ENCODE measurements around the gene RPL31. TPM values are rescaled to one million over a fixed set of nuclear protein-coding genes. Genes with fewer than 3 reads are reported as not detected.

Gene RPL31
- total RNA-seq: 966 TPM

- peak; percentile 96 for DNase-seq (ENCODE audit: low spot score)
Observed at GRCh38 chr2:101001691-101002561, at the start of gene RPL31. RPL31 (plus strand) TSS chr2:101002289; CDS start chr2:101002702, 413 bp downstream.

- no peak for DNase-seq (ENCODE audit: low spot score)
Observed at GRCh38 chr2:100952512-100952911, 49.6 kb upstream of the RPL31 start.

GRCh38 chr2:100953406-100954043, 48.6 kb upstream of the RPL31 start:
- no peak for DNase-seq (ENCODE audit: low spot score)

DNA sequence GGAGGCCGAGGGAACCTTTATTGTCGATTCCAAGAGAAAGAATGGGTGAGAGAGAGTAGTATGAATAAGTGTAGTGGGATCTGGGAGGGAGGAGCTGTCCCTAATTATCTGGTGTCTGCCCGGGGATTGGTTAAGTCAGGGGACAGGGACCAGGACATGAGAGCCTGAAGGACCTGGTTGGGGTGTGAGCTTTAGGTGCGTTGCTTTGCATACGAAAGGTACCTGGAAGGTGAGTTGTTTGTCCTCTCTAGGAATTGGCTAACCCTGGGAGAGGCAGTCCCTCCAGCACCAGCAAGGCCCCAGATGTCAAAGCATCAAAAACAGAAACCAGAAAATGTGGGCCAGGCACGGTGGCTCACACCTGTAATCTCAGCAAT, 48.1 kb upstream of the RPL31 start:
- DNase-seq (ENCODE audit: low spot score): no peak

- no peak for DNase-seq (ENCODE audit: low spot score)
Observed at GRCh38 chr2:100955226-100955625, 46.9 kb upstream of the RPL31 start.

DNA sequence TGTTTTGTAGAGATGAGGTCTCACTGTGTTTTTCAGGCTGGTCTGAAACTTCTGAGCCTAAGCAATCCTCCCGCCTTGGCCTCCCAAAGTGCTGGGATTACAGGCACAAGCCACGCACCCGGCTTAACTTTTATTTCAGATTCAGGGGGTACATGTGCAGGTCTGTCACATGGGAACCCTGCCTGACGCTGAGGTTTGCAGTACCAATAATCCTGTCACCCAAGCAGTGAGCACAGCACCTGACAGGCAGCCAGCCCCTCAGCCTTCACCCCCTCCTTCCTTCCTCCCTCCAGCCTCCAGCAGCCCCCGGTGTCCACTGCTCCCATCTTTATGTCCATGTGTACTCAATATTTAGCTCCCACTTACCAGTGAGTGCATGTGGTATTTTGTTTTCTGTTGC, 46.0 kb upstream of the RPL31 start:
- no peak for DNase-seq (ENCODE audit: low spot score)

DNA sequence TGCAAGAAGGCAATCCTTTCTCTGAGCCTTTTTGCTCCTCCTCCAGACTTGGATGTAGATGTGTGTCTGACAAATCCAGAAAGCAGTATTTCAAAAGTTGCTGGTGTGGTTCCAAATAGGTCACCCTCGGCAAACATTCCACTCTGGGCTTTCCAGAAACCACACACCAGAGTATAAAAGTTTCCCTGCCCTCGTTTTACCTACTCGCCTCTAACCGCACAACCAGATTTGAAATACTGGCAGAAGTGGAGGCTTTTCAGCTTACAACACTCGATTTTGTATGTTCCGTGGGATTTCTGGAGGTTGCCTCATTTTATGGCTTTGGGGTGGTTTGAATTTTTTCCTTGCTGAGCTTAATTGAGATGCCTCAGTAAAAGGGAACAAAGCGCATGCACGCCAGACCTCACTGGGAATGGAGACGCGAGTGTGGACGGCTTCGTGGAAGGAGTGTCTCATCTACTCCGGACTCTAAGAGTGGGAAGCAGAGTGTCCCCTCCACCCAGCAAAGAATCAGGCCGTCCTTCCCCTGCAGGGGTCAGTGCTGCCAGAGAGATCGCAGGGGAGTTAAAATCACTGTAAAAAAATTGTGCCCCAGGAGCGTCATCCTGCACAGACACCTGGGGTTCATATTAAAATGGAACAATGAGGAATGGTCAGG, 44.0 kb upstream of the RPL31 start:
- DNase-seq (ENCODE audit: low spot score): peak; percentile 48

GRCh38 chr2:100959225-100959880, 42.7 kb upstream of the RPL31 start:
- DNase-seq (ENCODE audit: low spot score): no peak

DNA sequence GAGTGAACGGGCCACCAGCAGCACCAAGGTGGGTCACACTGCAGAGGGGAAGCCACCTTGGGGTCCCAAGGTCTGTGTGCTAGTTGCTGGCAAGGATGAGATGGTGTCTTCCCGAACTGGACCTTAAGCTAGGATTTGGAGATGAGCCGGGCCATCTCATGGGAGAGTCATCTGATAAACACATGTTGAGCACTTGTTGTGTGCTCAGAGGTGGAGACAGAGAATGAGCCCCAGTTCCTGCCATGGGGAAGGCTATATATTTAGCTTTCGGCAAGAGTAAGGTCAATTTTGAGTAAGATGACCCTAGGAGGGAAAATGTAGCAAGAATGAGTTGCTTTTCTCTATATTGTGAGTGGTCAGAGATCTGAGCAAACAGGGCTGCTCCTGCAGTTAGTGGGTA, 41.4 kb upstream of the RPL31 start:
- no peak for DNase-seq (ENCODE audit: low spot score)

GRCh38 chr2:100962366-100963025, 39.6 kb upstream of the RPL31 start:
- DNase-seq (ENCODE audit: low spot score): no peak

GRCh38 chr2:100963026-100963375, 39.1 kb upstream of the RPL31 start:
- DNase-seq (ENCODE audit: low spot score): no peak

DNA sequence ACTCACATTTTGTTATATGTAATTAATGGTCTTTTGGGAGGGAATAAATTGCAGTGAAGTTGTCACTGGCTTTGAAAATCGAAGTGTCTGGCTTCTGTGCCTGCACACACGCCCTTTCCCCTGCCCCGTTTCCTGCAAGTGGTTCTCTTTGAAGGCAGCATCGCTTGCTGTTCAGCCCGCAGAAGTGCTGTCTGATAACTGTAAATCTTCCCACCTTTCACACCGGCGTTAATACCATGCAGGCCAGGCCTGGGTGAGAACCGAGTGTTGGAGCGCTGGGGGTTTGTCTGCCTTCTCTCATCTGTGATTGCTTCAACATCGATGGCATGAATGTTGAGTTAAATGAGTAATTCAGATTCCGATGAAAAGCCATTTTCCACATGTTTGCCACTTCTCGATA, 37.9 kb upstream of the RPL31 start:
- DNase-seq (ENCODE audit: low spot score): no peak

- no peak for DNase-seq (ENCODE audit: low spot score)
Observed at GRCh38 chr2:100964681-100965169, 37.4 kb upstream of the RPL31 start.

- no peak for DNase-seq (ENCODE audit: low spot score)
Observed at GRCh38 chr2:100965596-100965995, 36.5 kb upstream of the RPL31 start.

DNA sequence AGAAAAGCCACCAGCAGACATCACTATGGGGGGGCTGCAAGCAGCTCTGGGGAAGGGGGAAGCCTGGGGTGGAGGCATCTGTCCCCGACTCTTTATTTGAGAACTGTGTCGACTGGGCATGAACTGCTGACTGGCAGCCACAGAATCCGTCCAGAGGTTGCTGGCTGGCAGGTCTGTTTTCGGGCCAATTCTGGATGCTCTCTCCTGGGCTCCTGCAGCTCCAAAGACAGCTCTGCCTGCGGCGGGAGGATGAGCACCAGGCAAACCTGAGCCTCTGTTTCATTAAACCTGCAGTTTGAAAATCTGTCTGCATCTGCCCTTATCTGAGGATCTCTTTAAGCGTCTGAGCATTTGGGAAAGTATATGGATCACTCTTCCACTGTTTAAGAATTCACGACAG, 34.4 kb upstream of the RPL31 start:
- no peak for DNase-seq (ENCODE audit: low spot score)

DNA sequence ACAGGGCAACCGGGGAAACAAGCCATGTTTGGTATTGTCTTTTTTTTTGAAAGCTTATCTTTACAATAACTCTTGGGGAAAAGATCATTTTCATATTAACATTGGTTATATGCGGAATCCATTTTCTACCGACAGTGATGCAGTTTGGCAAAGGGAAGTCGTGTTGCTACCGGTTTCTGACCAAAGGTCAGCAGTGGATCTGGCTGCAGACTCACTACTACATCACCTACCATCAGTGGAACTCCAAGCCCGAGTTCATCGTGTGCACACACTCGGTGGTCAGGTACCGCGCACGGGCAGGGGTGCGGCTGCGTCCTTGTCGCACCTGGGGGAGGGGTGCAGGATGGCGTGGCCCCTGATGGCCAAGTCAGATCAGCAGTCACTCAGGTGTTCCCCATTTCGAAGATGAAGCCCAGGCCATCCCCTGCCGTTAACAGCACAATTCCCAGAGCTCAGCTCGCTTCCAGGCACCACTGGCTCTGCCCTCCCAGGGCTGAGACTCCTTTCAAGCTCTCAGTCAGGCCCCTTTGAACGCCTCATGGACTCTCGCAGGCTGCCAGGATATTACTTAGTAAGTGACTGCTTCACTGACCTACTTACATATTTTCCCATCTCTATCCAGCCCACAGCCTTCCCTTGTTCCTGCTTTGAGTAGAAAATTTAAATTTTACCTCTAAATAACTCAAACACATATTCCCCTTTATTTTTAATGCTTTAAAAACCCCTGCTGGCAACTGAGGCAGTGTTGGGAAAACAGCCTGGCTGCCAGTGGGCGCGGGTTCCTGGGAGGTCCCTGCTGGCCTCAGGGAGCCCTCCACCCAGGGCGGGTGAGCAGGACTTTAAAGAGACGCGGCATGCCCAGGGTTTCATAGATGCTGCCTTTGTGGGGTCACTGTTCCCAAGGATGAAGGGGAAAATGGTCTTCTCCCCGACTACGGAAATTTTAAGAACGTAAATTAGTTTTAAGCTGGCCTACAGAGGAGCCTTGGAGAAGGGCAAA, 33.6 kb upstream of the RPL31 start:
- no peak for DNase-seq (ENCODE audit: low spot score)

DNA sequence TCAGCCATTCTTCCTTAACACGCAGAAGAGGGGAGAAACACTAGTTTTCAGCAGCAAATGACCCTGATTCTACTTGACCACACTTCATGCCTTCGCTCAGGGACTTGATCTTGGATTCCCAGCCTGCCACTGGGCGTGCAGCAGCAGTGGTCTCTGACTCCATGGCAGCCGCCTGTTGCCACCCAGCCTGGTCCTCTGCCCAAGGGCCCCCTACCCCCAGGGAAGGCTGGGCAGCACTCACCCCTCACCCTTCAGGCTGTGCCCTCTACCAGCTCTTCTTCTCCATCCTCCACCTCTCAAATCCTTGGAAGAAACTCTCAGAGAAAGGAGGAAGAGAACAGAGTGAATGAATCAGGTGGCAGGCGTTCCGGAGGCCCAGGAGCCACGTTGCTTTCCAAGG, 32.1 kb upstream of the RPL31 start:
- DNase-seq (ENCODE audit: low spot score): no peak

DNA sequence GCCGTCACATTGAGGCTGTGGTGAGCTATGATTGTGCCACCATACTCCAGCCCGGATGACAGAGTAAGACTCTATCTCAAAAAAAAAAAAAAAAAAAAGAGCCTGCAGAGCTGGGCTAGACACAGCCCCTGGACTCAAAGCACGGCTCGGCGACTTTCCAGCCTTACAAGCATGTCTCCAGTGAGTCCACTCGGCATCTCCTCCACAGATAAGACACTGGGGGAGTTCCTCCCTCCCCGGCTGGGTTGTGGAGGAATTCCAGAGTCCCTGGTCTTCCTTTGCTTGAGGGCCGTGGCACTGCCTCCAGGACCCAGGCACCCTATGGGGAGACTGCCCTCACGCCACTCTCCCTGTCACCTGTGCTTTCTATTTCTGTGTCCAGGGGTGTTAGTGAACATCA, 30.9 kb upstream of the RPL31 start:
- no peak for DNase-seq (ENCODE audit: low spot score)

DNA sequence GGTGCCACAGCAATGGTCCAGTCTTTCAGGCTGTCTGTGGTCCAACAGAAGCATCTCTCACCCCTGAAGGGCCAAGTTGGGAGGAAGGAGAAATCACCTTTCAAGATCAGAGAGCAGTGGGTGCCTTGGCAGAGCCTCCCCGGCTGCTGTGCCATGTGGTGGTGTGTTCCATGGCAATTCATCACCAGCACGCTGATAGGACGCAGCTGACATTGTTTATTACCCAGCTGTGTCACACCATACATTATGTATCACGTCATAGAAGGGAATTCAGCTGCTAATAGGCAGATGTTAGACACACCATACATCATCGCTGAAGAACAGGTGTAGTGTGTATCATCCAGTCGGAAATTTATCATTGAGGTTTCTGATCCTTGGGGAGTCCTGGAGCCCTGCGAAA, 29.6 kb upstream of the RPL31 start:
- no peak for DNase-seq (ENCODE audit: low spot score)

DNA sequence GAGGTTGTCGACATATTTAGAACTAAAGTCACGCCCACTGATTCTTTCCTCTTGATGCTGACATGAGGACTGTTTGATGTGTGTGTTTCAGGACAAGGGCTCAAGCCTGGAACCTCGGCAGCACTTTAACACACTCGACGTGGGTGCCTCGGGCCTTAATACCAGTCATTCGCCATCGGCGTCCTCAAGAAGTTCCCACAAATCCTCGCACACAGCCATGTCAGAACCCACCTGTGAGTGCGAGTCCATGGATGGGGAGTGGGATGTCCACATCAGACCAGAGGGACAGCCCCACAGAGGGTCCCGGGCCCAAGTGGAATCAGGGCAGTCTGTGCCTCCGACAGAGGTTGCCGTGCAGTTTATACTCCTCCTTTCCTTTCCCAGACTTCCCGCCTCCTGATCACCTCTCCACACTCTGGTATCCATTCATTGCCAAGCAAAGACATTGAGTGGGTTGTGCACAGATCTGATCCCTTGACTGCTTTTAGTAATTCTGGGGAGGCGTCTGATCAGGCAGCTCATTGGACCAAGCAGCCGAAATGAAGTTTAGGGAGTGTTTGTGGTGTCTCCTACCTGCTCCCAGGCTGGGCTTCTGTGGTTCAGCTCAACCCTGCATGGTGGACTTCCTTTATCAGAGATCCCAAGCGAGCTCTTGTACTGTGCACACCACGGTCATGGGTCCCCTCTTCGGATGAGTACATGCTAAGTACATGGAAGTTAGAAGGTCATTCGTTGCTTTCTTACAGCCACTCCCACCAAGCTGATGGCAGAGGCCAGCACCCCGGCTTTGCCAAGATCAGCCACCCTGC, 27.2 kb upstream of the RPL31 start:
- DNase-seq (ENCODE audit: low spot score): no peak

Measured in mucosa of gallbladder (tissue), 1 donor.